Prostate gland (tissue), 2 donors: ENCODE data around the gene OR4Q2.

Source experiments
- CTCF ChIP-seq, 4 experiments: fragments of 200-600 bp in 2 of 4; fragments of 450-650 bp in 2 of 4; sonication (generic) in 2 of 4; IDR thresholded peaks; 1 replicate in 3 of 4; 2 replicates in 1 of 4; pipeline ENCODE4 v1.5.1; 2016 to 2019; ENCODE audit warnings: antibody characterized with exemption in 4 of 4, mild to moderate bottlenecking in 2 of 4, moderate library complexity in 2 of 4
- POLR2A ChIP-seq: fragments of 450-650 bp; IDR thresholded peaks from one replicate; pipeline ENCODE4 v1.6.1; 2016; ENCODE audit warnings: antibody characterized with exemption, mild to moderate bottlenecking

DNA sequence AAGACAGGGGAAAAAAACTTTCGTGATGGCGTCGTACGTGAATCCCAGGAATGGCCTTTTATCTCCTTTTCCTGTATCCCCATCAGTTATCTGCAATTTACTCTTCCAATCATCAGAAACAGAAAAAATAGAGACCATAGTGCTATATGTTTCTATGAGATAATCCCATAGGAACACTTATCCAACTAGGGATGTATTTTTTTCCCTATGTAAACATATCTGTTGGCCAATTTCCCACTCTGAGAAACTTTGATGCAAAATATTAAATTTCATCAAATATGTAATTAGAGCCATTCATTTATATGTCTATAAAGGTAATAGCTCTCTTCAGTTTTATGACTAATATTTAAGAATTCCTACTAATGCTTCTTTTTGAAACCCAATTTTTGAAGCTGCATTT is 34.0 kb downstream of the OR4Q2 start, which contains the start of gene OR4K13:
- no peak for TF ChIP-seq POLR2A
- TF ChIP-seq CTCF (IDR thresholded peaks at IDR 0.05) = no peak
